HFFc6 (cell line): ENCODE measurements around the gene RABGAP1L. TPM values are rescaled to one million over a fixed set of nuclear protein-coding genes. Genes with fewer than 3 reads are reported as not detected.
A peak's percentile ranks its signal among the peaks of the same experiment; 100 is the strongest.
"Not testable (repeated sequence)": the region's sequence is repeated elsewhere in the genome, so short reads cannot be mapped to it uniquely, and the experiment has no call there.

Experiments
- DNase-seq: peaks from one replicate; pipeline ENCODE4 v3.0.0-alpha.2; 2018
- H3K27ac Mint-ChIP-seq: 2 replicates; pipeline ENCODE4 v1.8.0; 2020; ENCODE audit warnings: mild to moderate bottlenecking, mixed read lengths
- H3K27me3 Mint-ChIP-seq: 2 replicates; pipeline ENCODE4 v1.8.0; 2021; ENCODE audit warnings: mild to moderate bottlenecking, moderate library complexity, mixed read lengths; ENCODE audit not compliant: insufficient read depth
- H3K36me3 Mint-ChIP-seq: 2 replicates; pipeline ENCODE4 v1.8.0; 2021; ENCODE audit warnings: low read depth, mixed read lengths
- H3K4me1 Mint-ChIP-seq: 2 replicates; pipeline ENCODE4 v1.8.0; 2020; ENCODE audit warnings: low read depth, mixed read lengths
- H3K4me3 Mint-ChIP-seq: 2 replicates; pipeline ENCODE4 v1.8.0; 2020; ENCODE audit warnings: mild to moderate bottlenecking, moderate library complexity, mixed read lengths
- H3K9me3 Mint-ChIP-seq: 2 replicates; pipeline ENCODE4 v1.8.0; 2020; ENCODE audit warnings: mild to moderate bottlenecking, mixed read lengths
- CTCF ChIP-seq: fragments of 200-600 bp; sonication (generic); IDR thresholded peaks from 2 replicates; pipeline ENCODE4 v1.5.0; 2021; ENCODE audit warnings: antibody characterized with exemption, mild to moderate bottlenecking
- total RNA-seq, 6 experiments: library from RNA; stranded (reverse); fragmentation: NEBNext Ultra II Directional; extraction: Animal tissue kit (Norgen Biotek cat#: 25700); gene quantifications; 2 replicates in 1 of 6; 3 replicates in 5 of 6; pipeline ENCODE4 v1.2.3, GENCODE V29; 2021

The RABGAP1L gene
- total RNA-seq, 6 experiments from 2014 or later, result 14.5 to 16.9 (median 16.0) TPM

- Mint-ChIP-seq H3K4me1 (no peaks in the 10 kb centered on the region), H3K27me3 (no peaks in the 10 kb centered on the region), H3K36me3 (peaks cover 21% of the 10 kb centered on the region), H3K4me3 (no peak overlapping the region), H3K27ac (no peak overlapping the region), H3K9me3 (peaks cover 4% of the 10 kb centered on the region; the same call in 1 of the 2 replicates)
- TF ChIP-seq CTCF, result no peak
- no peak for DNase-seq
These were observed 71.1 kb downstream of the RABGAP1L start for GRCh38 chr1:174230399-174230798.

GRCh38 chr1:174232761-174233160 lies 73.4 kb downstream of the RABGAP1L start:
- Mint-ChIP-seq H3K27me3 (no peaks in the 10 kb centered on the region), H3K4me3 (no peak overlapping the region)

GRCh38 chr1:174238845-174239501 lies 79.7 kb downstream of the RABGAP1L start:
- H3K4me1 Mint-ChIP-seq, result peaks cover 19% of the 10 kb centered on the region
- not testable (repeated sequence) for H3K36me3 Mint-ChIP-seq, H3K27ac Mint-ChIP-seq, H3K9me3 Mint-ChIP-seq, H3K4me3 Mint-ChIP-seq, DNase-seq, H3K27me3 Mint-ChIP-seq

More at GRCh38 chr1:174232761-174233160, 73.4 kb downstream of the RABGAP1L start:
- Mint-ChIP-seq H3K36me3 (peaks cover 21% of the 10 kb centered on the region), H3K27ac (no peak overlapping the region), H3K9me3 (peaks cover 4% of the 10 kb centered on the region; the same call in 1 of the 2 replicates), H3K4me1 (no peaks in the 10 kb centered on the region)
- no peak for TF ChIP-seq CTCF
- no peak for DNase-seq

- Mint-ChIP-seq H3K4me3 (no peak overlapping the region), H3K4me1 (peaks cover 21% of the 10 kb centered on the region), H3K27ac (no peak overlapping the region), H3K36me3 (0 out of 2 replicates have a peak, but pooled peaks cover 3% of the 10 kb centered on the region), H3K27me3 (no peaks in the 10 kb centered on the region), H3K9me3 (no peaks in the 10 kb centered on the region)
- no peak for TF ChIP-seq CTCF
- DNase-seq, result no peak
These were observed 80.2 kb downstream of the RABGAP1L start for GRCh38 chr1:174239541-174239940.

- Mint-ChIP-seq H3K27ac (no peak overlapping the region), H3K4me3 (no peak overlapping the region), H3K36me3 (0 out of 2 replicates have a peak, but pooled peaks cover 4% of the 10 kb centered on the region), H3K9me3 (no peaks in the 10 kb centered on the region), H3K4me1 (peaks cover 21% of the 10 kb centered on the region), H3K27me3 (no peaks in the 10 kb centered on the region)
- no peak for DNase-seq
- no peak for TF ChIP-seq CTCF
These were observed 83.5 kb downstream of the RABGAP1L start for GRCh38 chr1:174242856-174243255.

- Mint-ChIP-seq H3K27ac (no peak overlapping the region), H3K4me3 (no peak overlapping the region), H3K4me1 (peaks cover 21% of the 10 kb centered on the region), H3K27me3 (no peaks in the 10 kb centered on the region), H3K36me3 (0 out of 2 replicates have a peak, but pooled peaks cover 4% of the 10 kb centered on the region), H3K9me3 (no peaks in the 10 kb centered on the region)
- peak; percentile 10 for DNase-seq
- no peak for TF ChIP-seq CTCF
These were observed 84.2 kb downstream of the RABGAP1L start for GRCh38 chr1:174243451-174244000.
